ENCODE measurements around the gene R3HDM4.

- TF ChIP-seq CTCF (IDR thresholded peaks at IDR 0.05 in 8 of 11, conservative IDR thresholded peaks at IDR 0.05 in 3 of 11) = no peak
- TF ChIP-seq POLR2AphosphoS5 (IDR thresholded peaks at IDR 0.05) = no peak
- no peak for TF ChIP-seq POLR2A (IDR thresholded peaks at IDR 0.05)
Measured at GRCh38 chr19:953445-954271, 40.6 kb upstream of the R3HDM4 start.
